Smooth muscle cell (in vitro differentiated cells): ENCODE data around the gene RIN3. TPM values are rescaled to one million over a fixed set of nuclear protein-coding genes. Genes with fewer than 3 reads are reported as not detected.

Experiments
- DNase-seq: peaks from one replicate; lab custom pipeline; 2025; ENCODE audit not compliant: unreplicated experiment; lab: John Stamatoyannopoulos, UW
- H2AFZ ChIP-seq: fragments of 200-600 bp; sonication (generic); 2 replicates; pipeline ENCODE4 v1.6.0; 2016; ENCODE audit warnings: antibody characterized with exemption, low read depth, mild to moderate bottlenecking
- H3F3A ChIP-seq: fragments of 200-600 bp; sonication (generic); 2 replicates; pipeline ENCODE4 v1.6.0; 2017; ENCODE audit warnings: antibody characterized with exemption, low read depth
- H3K27ac ChIP-seq: fragments of 200-600 bp; sonication (generic); 2 replicates; pipeline ENCODE4 v1.5.1; 2016; ENCODE audit warnings: low read depth, mild to moderate bottlenecking
- H3K27me3 ChIP-seq: fragments of 200-600 bp; sonication (generic); 2 replicates; pipeline ENCODE4 v1.6.1; 2016; ENCODE audit warnings: low read depth, mild to moderate bottlenecking
- H3K36me3 ChIP-seq: fragments of 200-600 bp; sonication (generic); 2 replicates; pipeline ENCODE4 v1.5.1; 2016; ENCODE audit warnings: low read depth
- H3K4me1 ChIP-seq: fragments of 200-600 bp; sonication (generic); 2 replicates; pipeline ENCODE4 v1.5.1; 2016; ENCODE audit warnings: low read depth
- H3K4me2 ChIP-seq: fragments of 200-600 bp; sonication (generic); 2 replicates; pipeline ENCODE4 v1.6.0; 2016; ENCODE audit warnings: mild to moderate bottlenecking
- H3K4me3 ChIP-seq: fragments of 200-600 bp; sonication (generic); 2 replicates; pipeline ENCODE4 v1.5.1; 2016; ENCODE audit warnings: mild to moderate bottlenecking
- H3K79me2 ChIP-seq: fragments of 200-600 bp; sonication (generic); 2 replicates; pipeline ENCODE4 v1.6.0; 2016; ENCODE audit warnings: low read depth, mild to moderate bottlenecking
- H3K9ac ChIP-seq: fragments of 200-600 bp; sonication (generic); 2 replicates; pipeline ENCODE4 v1.6.0; 2016; ENCODE audit warnings: low read depth
- H3K9me3 ChIP-seq: fragments of 200-600 bp; sonication (generic); replicated peaks from 2 replicates; pipeline ENCODE4 v1.5.1; 2016; ENCODE audit warnings: low read depth
- H4K20me1 ChIP-seq: fragments of 200-600 bp; sonication (generic); 2 replicates; pipeline ENCODE4 v1.6.0; 2016; ENCODE audit warnings: low read depth
- WGBS: methylation state at CpG from one replicate; pipeline ENCODE4 v1.1.7; 2016; ENCODE audit warnings: low lambda C conversion rate; 5-methylcytosine and 5-hydroxymethylcytosine counted together
- polyA plus RNA-seq: library from polyadenylated mRNA; unstranded; fragments of >200 nt; fragmentation: Nextera tagmentation; extraction: Ambion mirVana; gene quantifications from 2 replicates; pipeline ENCODE4 v1.2.1, GENCODE V29; 2016
- total RNA-seq: library from RNA; depleted of rRNA; stranded (reverse); fragments of >200 nt; gene quantifications from 2 replicates; pipeline ENCODE4 v1.2.3, GENCODE V29; 2014
- TF ChIP-seq, protein P1 (sequence below): fragments of 200-600 bp; sonication (generic); IDR thresholded peaks from 2 replicates; pipeline ENCODE4 v1.5.1; 2017; ENCODE audit warnings: borderline replicate concordance, mild to moderate bottlenecking, antibody characterized with exemption; ENCODE audit not compliant: insufficient read depth, poor library complexity, severe bottlenecking

RIN3 gene
- total and polyA plus RNA-seq, 2 experiments from 2014 or later = 2.7 to 3.8 TPM

DNA sequence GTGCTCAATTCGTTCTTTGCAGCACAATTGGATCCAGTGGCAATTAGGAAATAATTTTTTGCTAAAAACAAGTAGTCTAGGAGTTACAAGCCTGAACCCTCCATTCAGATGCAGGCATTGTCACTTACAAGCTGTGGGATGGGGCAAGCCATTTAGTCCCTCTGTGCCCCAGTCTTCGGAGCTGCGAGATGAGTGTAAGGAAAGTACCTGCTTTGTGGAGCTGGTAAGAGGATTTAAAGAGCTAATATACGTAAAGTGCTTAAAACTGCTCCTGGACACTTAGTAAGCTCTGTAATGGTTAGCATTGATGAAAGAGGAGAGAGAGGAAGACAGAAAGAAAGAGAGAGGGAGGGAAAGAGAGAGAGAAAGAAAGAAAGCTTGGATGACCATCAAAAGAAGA is 122.3 kb downstream of the RIN3 start:
- Histone ChIP-seq H3K79me2 (no peaks in the 10 kb centered on the region), H3K9ac (no peak overlapping the region), H3K4me3 (no peak overlapping the region), H3K27ac (no peak overlapping the region), H4K20me1 (no peaks in the 10 kb centered on the region), H3K4me2 (no peak overlapping the region), H3K36me3 (no peaks in the 10 kb centered on the region), H3F3A (no peaks in the 10 kb centered on the region), H3K4me1 (no peaks in the 10 kb centered on the region), H2AFZ (no peak overlapping the region), H3K27me3 (no peaks in the 10 kb centered on the region), H3K9me3 (no peaks in the 10 kb centered on the region)
- 94% methylated on average over 4 of the region's 4 CpGs for WGBS
- TF ChIP-seq, protein P1, sequence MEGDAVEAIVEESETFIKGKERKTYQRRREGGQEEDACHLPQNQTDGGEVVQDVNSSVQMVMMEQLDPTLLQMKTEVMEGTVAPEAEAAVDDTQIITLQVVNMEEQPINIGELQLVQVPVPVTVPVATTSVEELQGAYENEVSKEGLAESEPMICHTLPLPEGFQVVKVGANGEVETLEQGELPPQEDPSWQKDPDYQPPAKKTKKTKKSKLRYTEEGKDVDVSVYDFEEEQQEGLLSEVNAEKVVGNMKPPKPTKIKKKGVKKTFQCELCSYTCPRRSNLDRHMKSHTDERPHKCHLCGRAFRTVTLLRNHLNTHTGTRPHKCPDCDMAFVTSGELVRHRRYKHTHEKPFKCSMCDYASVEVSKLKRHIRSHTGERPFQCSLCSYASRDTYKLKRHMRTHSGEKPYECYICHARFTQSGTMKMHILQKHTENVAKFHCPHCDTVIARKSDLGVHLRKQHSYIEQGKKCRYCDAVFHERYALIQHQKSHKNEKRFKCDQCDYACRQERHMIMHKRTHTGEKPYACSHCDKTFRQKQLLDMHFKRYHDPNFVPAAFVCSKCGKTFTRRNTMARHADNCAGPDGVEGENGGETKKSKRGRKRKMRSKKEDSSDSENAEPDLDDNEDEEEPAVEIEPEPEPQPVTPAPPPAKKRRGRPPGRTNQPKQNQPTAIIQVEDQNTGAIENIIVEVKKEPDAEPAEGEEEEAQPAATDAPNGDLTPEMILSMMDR = no peak
- no peak for DNase-seq

DNA sequence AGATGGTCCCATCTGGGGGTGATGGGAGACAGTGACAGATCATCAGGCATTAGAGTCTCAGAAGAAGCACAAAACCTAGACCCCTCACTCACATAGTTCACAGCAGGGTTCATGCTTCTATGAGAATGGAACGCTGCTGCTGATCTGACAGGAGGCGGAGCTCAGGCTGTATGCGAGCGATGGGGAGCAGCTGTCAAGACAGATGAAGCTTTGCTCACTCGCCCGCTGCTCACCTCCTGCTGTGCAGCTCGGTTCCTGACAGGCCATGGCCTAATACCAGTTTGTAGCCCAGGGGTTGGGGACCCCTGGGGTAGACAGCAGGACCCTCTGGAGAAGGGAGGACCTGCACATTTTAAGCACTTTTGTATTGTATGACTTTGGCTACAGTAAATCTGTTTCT is 123.6 kb downstream of the RIN3 start:
- no peak overlapping the region for H3K4me2 ChIP-seq
- H3K27ac ChIP-seq = no peak overlapping the region
- no peak overlapping the region for H3K9ac ChIP-seq
- H3K4me1 ChIP-seq = no peaks in the 10 kb centered on the region
- WGBS = 56% methylated on average over 7 of the region's 7 CpGs
- no peak for DNase-seq
- H3K27me3 ChIP-seq = no peaks in the 10 kb centered on the region
- TF ChIP-seq, protein P1 = no peak
- no peaks in the 10 kb centered on the region for H3F3A ChIP-seq
- no peak overlapping the region for H2AFZ ChIP-seq
- H4K20me1 ChIP-seq = no peaks in the 10 kb centered on the region
- H3K79me2 ChIP-seq = no peaks in the 10 kb centered on the region
- no peak overlapping the region for H3K4me3 ChIP-seq
- H3K36me3 ChIP-seq = no peaks in the 10 kb centered on the region
- no peaks in the 10 kb centered on the region for H3K9me3 ChIP-seq

DNA sequence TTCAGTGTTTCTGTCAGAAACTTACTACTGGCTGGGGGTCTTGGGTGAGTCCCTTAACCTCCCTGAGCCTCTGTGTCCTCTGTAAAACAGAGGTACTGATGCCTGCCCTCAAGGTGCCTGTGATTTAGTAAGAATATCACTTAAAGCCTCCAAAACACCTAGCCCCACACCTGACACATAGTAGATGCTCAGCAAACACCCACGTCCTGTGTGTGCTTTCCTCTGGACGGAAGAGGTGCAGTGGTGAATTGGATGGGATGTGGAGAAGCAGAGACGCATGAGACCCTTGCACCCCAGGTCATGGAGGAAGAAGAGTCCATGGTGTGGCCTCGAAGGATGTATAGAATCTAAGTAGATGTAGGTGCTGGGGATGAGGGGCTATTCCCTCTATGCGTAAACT is 124.3 kb downstream of the RIN3 start:
- 96% methylated on average over 5 of the region's 5 CpGs for WGBS
- no peak for DNase-seq
- Histone ChIP-seq H3F3A (no peaks in the 10 kb centered on the region), H3K4me1 (no peaks in the 10 kb centered on the region), H3K27me3 (no peaks in the 10 kb centered on the region), H3K9ac (no peak overlapping the region), H2AFZ (no peak overlapping the region), H3K4me3 (no peak overlapping the region), H4K20me1 (no peaks in the 10 kb centered on the region), H3K36me3 (no peaks in the 10 kb centered on the region), H3K79me2 (no peaks in the 10 kb centered on the region), H3K27ac (no peak overlapping the region), H3K9me3 (no peaks in the 10 kb centered on the region), H3K4me2 (no peak overlapping the region)
- TF ChIP-seq, protein P1 = no peak

DNA sequence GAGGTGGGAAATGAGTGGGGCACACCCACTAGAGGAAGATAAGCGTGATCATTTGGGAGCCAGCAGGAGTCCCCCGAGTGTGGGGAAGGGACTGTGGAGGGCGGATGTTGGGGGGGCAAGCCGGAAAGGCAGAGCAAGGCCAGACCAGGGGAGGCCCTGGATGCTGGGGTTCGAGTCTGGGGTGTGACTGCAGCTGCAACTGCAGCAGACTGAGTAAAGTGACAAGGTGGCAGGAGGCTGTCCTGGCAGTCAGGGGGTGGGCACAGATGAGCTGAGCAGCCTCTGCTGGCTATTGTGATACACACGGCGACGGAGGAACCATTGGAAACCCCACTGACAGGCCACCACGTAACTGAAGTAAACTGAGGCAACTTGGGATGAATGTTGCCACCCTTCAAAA is 124.7 kb downstream of the RIN3 start:
- H3K4me3 ChIP-seq = no peak overlapping the region
- no peak for DNase-seq
- H3K9ac ChIP-seq = no peak overlapping the region
- no peaks in the 10 kb centered on the region for H3K36me3 ChIP-seq
- H2AFZ ChIP-seq = no peak overlapping the region
- no peak overlapping the region for H3K4me2 ChIP-seq
- no peaks in the 10 kb centered on the region for H3K4me1 ChIP-seq
- no peaks in the 10 kb centered on the region for H3K79me2 ChIP-seq
- H3K27me3 ChIP-seq = no peaks in the 10 kb centered on the region
- H4K20me1 ChIP-seq = no peaks in the 10 kb centered on the region
- TF ChIP-seq, protein P1 = no peak
- no peaks in the 10 kb centered on the region for H3K9me3 ChIP-seq
- H3K27ac ChIP-seq = no peak overlapping the region
- 94% methylated on average over 9 of the region's 9 CpGs for WGBS
- no peaks in the 10 kb centered on the region for H3F3A ChIP-seq
